Measurements from ENCODE around the gene AKAP6.
"Not testable (repeated sequence)": the region's sequence is repeated elsewhere in the genome, so short reads cannot be mapped to it uniquely, and the experiment has no call there.

AKAP6 gene

DNA sequence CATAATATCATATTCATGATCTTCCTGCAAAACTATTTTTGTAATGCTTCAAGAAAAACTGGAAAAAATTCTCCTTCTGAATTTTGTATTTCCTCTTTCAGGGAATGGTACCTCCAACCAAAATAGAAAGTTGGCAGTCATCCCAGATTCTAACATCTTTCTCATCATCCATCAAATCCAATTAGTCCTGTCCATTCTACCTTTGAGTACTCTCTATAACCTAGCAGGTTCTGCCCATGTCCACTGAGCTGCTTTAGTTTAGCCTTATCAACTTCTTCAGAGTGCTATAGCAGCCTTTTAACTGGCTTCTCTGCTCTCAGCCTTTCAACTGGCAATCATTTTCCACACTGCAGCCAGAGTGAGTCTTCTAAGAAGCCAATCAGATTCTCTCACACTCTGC lies 236.2 kb downstream of the AKAP6 start:
- H3K9me3 Mint-ChIP-seq = no peaks in the 10 kb centered on the region
- H3K4me3 Mint-ChIP-seq = no peak overlapping the region
- H3K27ac Mint-ChIP-seq = no peak overlapping the region

DNA sequence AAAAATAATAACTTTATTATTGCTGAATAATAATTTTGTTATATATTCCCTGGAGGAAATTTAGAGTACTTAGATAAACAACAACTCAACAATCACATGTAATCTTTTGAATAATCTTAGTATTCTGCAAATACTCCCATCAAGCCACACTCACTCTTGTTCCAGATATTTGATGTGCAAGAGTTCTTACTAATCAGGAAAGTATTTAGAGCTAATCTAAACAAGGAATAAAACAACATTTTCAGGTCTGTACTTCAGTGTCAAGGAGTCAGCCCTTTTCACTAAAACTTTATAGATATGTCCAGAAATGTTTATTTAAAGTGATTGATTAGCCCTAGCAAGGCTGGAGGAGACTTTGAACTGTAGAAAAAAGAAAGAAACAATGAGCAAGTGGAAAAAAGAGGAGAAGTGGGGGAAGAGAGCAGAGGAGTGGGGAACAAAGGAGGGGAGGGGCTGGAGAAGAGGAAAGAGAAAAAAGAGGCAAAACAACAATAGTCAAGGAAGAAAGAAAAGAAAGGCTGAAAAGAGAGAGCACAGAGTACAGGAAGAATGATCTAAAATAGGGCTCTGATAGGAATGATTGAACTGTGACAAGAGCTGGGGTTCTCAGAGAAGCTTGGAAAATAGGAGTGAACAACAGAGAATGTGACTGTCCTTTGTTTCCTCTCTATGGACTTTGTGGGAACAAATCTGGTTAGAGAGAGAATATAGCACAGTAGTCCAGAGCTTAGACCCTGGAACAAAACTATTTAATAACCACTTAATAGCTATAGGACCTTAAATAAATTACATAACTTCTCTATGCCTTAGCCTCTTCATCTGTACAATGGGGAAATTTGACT lies 238.7 kb downstream of the AKAP6 start:
- H3K4me3 Mint-ChIP-seq = no peak overlapping the region
- H3K9me3 Mint-ChIP-seq = no peaks in the 10 kb centered on the region
- H3K4me1 Mint-ChIP-seq = peaks cover 16% of the 10 kb centered on the region
- no peaks in the 10 kb centered on the region for H3K27me3 Mint-ChIP-seq
- no peak overlapping the region for H3K27ac Mint-ChIP-seq
- H3K36me3 Mint-ChIP-seq = no peaks in the 10 kb centered on the region

More for the DNA sequence above, 236.2 kb downstream of the AKAP6 start:
- H3K27me3 Mint-ChIP-seq = no peaks in the 10 kb centered on the region
- peaks cover 16% of the 10 kb centered on the region for H3K4me1 Mint-ChIP-seq
- H3K36me3 Mint-ChIP-seq = no peaks in the 10 kb centered on the region

DNA sequence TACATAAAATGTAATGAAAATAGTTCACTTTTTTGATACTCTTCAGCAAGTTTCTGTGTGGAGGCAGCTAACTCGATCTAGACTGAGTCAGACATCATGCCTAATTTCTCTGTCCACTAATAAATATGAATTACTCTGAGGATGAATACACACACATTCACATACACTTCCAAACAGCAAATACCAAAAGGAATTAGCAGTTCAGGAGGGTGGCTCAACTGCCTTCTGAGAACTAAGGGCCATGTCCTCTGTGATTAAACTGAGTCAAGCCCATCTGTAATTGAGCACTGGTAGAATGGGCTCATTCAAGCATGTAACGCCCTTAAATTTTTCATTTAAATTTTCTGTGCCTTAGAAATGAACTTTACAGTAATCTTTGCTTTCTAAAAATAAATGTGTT lies 242.5 kb downstream of the AKAP6 start:
- Mint-ChIP-seq H3K27me3 (no peaks in the 10 kb centered on the region), H3K4me3 (no peak overlapping the region), H3K9me3 (no peaks in the 10 kb centered on the region), H3K4me1 (no peaks in the 10 kb centered on the region), H3K27ac (no peak overlapping the region), H3K36me3 (no peaks in the 10 kb centered on the region)

DNA sequence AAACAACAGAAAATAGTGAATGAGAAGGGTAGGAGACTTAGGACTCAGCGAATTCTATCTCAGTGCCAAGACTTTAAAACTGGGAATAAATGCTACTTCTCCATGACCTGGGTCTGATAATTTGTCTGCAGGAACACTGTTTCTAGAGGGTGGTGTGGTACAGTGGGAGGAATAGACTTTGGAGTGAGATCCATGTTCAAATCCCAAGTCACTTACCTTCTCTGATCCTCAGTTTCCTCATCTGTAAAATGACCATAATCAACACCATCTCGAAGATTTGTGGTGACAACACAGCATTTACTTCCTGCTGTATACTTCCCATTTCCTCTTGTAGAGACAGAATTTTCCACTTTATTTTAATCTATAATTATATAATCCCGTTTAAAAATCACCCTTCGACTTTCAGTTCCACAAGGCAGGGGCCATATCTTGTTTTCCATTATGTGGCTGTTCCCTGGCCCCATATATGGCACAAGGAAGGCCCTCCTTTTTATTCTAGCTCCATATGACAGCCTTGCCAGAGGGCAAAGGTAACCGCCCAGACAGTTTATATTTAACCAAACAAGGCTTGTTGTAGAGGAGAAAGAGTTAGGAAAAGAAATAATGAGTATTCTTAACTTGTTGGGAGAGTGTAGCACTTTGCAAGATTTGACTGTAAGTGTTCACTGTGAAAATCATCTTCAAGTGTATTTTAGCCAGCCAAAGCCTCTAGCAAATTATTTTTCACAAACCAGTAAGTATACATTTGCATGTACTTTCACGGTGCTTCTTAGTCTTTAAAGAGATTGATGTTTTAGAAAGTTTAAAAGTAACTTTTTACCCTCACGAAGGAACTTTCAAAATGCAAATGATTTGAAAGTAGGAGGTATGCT lies 243.1 kb downstream of the AKAP6 start:
- Mint-ChIP-seq H3K27ac (no peak overlapping the region), H3K27me3 (no peaks in the 10 kb centered on the region), H3K4me3 (no peak overlapping the region), H3K4me1 (no peaks in the 10 kb centered on the region), H3K9me3 (no peaks in the 10 kb centered on the region), H3K36me3 (no peaks in the 10 kb centered on the region)

DNA sequence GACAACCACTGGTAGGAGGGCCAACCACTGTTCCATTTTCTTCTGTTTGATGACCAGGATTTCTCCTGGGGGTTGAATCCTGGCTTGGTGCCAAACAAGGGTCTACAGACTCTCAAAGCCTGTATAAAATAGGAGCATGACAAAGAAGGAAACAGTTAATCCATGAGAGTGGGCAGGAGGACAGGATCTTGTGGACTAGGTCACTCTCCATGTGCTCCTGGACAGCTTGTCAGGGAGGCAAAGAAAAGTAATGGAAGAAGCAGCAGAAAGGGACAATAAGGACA lies 243.7 kb downstream of the AKAP6 start:
- H3K27ac Mint-ChIP-seq = no peak overlapping the region
- no peak overlapping the region for H3K4me3 Mint-ChIP-seq
- no peaks in the 10 kb centered on the region for H3K4me1 Mint-ChIP-seq
- no peaks in the 10 kb centered on the region for H3K36me3 Mint-ChIP-seq
- no peaks in the 10 kb centered on the region for H3K9me3 Mint-ChIP-seq
- H3K27me3 Mint-ChIP-seq = no peaks in the 10 kb centered on the region

DNA sequence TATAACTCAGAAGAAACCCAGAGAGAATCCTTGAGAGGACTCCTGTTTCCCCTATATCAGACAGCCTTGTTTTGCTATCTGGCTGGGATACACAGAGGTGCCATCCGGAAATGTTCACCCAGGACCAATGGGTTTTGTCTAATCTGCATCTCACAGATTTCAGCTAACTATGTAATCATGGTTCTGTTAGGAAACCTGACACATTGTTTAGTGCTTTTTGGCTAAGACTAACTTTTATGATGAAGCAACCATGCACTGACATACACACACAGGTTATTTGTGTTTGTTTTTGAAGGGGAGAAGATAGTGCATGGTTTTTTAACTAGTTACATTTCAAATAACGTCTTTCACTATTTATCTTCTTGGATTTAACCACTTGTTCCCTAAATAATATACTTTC lies 245.2 kb downstream of the AKAP6 start:
- Mint-ChIP-seq H3K36me3 (no peaks in the 10 kb centered on the region), H3K27ac (no peak overlapping the region), H3K4me3 (no peak overlapping the region), H3K4me1 (no peaks in the 10 kb centered on the region), H3K27me3 (no peaks in the 10 kb centered on the region), H3K9me3 (no peaks in the 10 kb centered on the region)

DNA sequence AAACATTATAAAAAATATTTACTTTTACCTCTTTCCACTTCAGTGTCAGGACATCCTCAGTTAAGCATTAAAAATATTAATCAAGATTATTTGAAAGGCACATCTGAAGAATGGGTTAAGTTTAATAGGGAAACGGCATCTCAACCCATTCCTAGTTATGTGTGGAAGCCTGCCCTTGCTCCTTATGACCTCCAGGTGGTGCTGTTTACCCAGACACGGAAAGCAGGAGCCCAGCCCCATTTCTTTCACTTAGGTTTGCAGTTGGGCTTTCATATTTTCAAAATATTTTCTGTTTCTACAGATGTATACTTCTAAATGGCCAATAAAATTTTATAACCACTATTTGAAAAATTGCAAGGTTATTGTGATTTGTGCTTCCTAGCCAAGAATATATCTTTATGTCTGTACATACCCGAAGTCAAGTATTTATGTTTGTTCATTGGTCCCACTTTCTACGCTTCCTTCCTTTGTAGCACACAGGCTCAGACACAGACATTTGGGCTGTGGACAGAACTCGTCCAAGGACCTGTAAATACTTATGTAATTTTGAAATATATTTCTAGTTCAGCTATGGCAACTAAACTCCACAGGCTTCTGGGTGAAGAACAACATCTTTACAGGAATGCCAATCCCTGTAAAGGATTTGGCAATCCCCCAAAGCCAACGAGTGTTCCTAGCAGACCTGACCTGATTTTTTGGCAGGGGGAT lies 247.1 kb downstream of the AKAP6 start:
- Mint-ChIP-seq H3K36me3 (no peaks in the 10 kb centered on the region), H3K4me3 (no peak overlapping the region), H3K4me1 (no peaks in the 10 kb centered on the region), H3K9me3 (no peaks in the 10 kb centered on the region), H3K27me3 (no peaks in the 10 kb centered on the region), H3K27ac (no peak overlapping the region)

DNA sequence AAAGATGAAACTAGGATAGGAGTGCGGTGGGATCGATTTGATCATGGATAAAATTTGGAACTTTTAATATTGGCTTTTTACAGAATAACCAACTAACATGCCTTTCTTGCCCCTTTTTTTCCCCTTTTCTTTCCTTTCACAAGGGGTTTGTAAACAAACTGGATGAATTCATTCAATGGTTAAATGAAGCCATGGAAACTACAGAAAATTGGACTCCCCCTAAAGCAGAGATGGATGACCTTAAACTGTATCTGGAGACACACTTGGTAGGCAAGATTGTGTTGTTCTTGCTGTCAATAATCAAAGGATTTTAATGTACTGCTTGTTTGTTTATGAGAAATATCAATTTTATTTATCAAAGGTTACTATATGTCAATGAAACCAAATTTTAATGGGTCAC lies 247.9 kb downstream of the AKAP6 start:
- Mint-ChIP-seq H3K27ac (no peak overlapping the region), H3K4me1 (no peaks in the 10 kb centered on the region)

DNA sequence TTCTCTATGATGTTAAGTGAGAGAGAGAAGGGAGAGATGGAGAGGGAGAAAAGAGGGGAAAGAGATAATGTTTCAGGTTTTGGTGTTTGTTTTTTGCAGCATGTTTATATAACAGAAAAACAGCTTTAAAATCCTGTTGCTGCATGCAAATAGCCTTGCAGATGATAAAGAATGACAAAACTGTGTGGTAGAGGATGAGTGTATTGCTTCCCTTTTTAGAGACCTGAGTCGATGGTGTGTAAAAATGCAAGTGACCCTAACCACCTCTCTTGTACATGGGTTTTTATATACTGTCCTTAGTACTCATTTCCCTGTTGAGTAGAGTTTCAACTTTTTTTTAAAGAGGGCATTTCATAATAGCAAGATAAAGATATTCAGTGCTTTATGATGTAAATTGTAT lies 249.1 kb downstream of the AKAP6 start:
- no peak overlapping the region for H3K4me3 Mint-ChIP-seq
- no peaks in the 10 kb centered on the region for H3K9me3 Mint-ChIP-seq
- H3K27me3 Mint-ChIP-seq = no peaks in the 10 kb centered on the region
- no peaks in the 10 kb centered on the region for H3K4me1 Mint-ChIP-seq
- H3K27ac Mint-ChIP-seq = no peak overlapping the region
- no peaks in the 10 kb centered on the region for H3K36me3 Mint-ChIP-seq

More for the DNA sequence above, 247.9 kb downstream of the AKAP6 start:
- Mint-ChIP-seq H3K36me3 (no peaks in the 10 kb centered on the region), H3K4me3 (no peak overlapping the region), H3K27me3 (no peaks in the 10 kb centered on the region), H3K9me3 (no peaks in the 10 kb centered on the region)

DNA sequence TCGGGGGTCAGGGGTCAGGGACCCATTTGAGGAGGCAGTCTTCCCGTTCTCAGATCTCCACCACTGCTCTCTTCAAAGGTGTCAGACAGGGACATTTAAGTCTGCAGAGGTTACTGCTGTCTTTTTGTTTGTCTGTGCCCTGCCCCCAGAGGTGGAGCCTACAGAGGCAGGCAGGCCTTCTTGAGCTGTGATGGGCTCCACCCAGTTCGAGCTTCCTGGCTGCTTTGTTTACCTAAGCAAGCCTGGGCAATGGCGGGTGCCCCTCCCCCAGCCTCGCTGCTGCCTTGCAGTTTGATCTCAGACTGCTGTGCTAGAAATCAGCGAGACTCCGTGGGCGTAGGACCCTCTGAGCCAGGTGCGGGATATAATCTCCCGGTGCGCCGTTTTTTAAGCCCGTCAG lies 254.3 kb downstream of the AKAP6 start:
- H3K9me3 Mint-ChIP-seq, H3K27me3 Mint-ChIP-seq, H3K27ac Mint-ChIP-seq, H3K36me3 Mint-ChIP-seq, H3K4me3 Mint-ChIP-seq, H3K4me1 Mint-ChIP-seq: not testable (repeated sequence)

DNA sequence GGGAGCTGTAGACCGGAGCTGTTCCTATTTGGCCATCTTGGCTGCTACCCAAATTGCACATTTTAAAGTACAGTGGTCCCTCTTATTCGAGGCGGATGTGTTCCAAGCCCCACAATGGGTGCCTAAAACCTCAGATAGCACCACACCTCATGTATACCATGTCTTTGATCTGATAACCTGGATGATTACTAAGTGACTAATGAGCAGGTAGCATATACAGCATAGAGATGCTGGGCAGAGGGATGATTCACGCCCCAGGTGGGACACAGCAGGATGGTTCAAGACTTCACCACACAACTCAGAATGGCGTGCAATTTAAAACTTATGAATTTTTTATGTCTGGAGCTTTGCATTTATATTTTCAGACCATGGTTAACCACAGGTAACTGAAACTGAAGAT lies 255.0 kb downstream of the AKAP6 start:
- Mint-ChIP-seq H3K4me3 (no peak overlapping the region), H3K27me3 (no peaks in the 10 kb centered on the region), H3K27ac (no peak overlapping the region), H3K36me3 (no peaks in the 10 kb centered on the region), H3K4me1 (no peaks in the 10 kb centered on the region), H3K9me3 (no peaks in the 10 kb centered on the region)

DNA sequence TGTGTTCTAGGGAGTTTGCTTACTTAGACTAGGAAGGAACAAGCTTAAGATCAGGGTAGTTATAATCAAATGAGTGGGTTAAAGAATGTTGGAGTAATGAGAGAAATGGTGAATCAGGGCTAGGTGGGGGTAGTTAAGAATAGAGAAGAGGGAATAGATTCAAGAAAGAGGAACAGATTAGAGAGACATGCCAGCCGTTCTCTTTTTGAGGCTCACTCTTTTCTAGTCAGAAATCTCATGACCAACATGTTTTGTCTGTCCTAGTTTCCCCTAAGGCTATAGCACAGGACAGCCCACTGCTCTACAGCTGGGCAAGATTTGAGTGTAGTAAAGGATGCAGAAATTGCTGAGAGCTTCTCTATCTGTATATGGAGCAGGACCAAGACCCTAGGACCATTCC lies 258.4 kb downstream of the AKAP6 start:
- Mint-ChIP-seq H3K4me1 (no peaks in the 10 kb centered on the region), H3K9me3 (no peaks in the 10 kb centered on the region), H3K4me3 (no peak overlapping the region), H3K27me3 (no peaks in the 10 kb centered on the region), H3K36me3 (no peaks in the 10 kb centered on the region), H3K27ac (no peak overlapping the region)

DNA sequence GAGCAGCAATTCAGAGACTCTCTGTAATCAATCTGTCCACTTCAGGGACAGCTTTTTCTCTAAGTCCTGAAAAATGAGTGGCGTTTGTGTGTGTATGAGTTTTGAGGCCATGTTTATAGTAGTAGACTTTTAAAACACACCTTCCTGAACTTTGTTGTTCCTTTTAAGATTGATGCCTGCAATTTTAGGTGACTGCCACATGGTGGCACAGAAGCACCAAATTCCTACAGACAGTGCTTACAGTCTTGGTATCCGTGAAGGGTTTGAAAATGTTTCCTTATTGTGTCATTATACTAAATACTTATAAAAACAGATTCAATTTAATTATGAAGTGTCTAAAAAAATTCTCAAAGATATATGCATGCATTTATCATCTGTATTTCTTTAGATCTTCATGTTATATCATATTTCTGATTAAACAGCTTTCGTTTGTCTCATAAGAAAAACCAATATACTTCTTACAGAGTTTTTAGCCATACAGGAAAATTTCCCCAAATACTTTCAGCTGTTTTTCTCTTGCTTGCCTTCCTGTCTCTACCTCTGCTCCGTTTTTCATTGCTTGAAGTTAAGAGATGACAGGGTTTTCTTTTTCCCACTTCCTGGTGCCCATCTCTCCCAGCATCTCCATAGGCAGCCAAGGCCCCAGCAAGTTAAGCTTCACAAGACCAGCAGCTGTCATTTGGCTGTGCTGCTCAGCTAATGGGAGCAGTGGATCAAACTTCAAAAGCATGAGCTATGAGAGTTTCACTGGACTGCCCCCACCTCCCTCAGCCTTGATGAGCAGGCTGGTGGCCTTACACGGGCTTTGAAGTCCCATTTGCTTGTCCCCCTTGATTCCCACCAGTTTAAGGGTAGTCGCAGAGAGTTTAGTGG lies 259.6 kb downstream of the AKAP6 start:
- Mint-ChIP-seq H3K9me3 (no peaks in the 10 kb centered on the region), H3K4me1 (no peaks in the 10 kb centered on the region), H3K27me3 (no peaks in the 10 kb centered on the region), H3K4me3 (no peak overlapping the region), H3K36me3 (no peaks in the 10 kb centered on the region), H3K27ac (no peak overlapping the region)

DNA sequence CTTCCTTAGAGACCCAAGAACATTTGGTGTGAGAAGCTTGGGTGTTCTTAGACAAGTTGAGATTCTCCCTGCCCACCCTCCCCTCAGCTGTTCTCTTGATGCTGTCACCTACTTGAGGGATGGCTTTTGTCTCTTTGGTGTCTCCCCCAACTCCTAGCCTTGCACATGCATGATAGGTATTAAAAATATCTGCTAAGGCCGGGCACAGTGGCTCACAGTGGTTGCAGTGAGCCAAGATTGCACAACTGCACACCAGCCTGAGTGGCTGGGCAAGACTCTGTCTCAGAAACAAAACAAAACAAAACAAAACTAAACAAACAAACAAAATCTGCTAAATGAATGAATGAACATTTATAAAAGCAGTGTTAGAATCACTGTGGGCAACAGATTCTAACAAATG lies 261.1 kb downstream of the AKAP6 start:
- no peaks in the 10 kb centered on the region for H3K27me3 Mint-ChIP-seq
- H3K36me3 Mint-ChIP-seq = no peaks in the 10 kb centered on the region
- H3K4me1 Mint-ChIP-seq = no peaks in the 10 kb centered on the region
- H3K4me3 Mint-ChIP-seq = no peak overlapping the region
- H3K27ac Mint-ChIP-seq = no peak overlapping the region
- no peaks in the 10 kb centered on the region for H3K9me3 Mint-ChIP-seq

DNA sequence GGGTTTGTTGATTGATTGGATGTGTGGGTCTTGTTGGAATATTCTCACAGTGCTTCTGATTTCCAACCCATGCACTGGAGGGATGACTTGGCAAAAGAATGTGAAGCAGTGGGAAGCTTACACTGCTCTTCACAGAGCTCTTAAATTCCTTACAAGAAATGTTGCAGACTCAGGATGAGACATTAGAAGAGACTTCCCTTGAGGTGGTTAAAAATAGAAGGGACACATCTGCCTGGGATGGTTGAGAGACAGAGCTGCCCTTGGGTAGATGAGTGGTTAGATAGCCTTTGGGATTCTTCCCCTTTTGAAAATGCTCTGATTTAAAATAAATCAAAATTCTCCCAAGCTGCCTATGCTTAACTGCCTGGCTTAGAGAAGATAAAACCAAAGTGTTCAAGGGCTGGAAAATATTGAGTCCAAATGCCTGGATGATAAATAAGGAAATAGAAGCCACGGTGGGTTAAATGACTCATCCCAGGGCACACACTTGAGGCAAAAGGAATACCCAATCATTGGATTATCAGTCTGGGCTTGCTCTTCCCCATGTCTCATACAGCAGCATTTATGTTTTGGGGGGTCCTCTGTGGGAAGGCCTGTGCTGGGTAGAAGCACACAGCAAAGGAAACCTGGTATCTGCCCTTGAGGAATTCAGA lies 264.3 kb downstream of the AKAP6 start:
- H3K27me3 Mint-ChIP-seq = no peaks in the 10 kb centered on the region
- H3K4me3 Mint-ChIP-seq = no peak overlapping the region
- no peaks in the 10 kb centered on the region for H3K36me3 Mint-ChIP-seq
- no peaks in the 10 kb centered on the region for H3K9me3 Mint-ChIP-seq
- H3K27ac Mint-ChIP-seq = no peak overlapping the region
- H3K4me1 Mint-ChIP-seq = no peaks in the 10 kb centered on the region

All from activated naive CD4-positive, alpha-beta T cell treated with anti-CD3 and anti-CD28 coated beads, Interleukin-2, amount 50 U/mL, for 24 hours (primary cell).